ENCODE data around the gene MLH1.

GRCh38 chr3:36956155-36956554 is 37.2 kb upstream of the MLH1 start:
- TF ChIP-seq CTCF (IDR thresholded peaks at IDR 0.05) (no peak), POLR2A (IDR thresholded peaks at IDR 0.05) (no peak)
